Liver (tissue), 3 donors: ENCODE results near the gene ADAMTS7.

Experiments used
- EGR1 ChIP-seq, 2 donors: IDR thresholded peaks; 2 replicates each; pipeline ENCODE4 v1.6.1; 2016 to 2018; ENCODE audit warnings: antibody characterized with exemption in 2 of 2, low read depth in 2 of 2
- SP1 ChIP-seq: IDR thresholded peaks from 2 replicates; pipeline ENCODE4 v1.6.1; 2018; ENCODE audit warnings: antibody characterized with exemption, mild to moderate bottlenecking
- TF ChIP-seq, protein P1 (sequence below): IDR thresholded peaks from 2 replicates; pipeline ENCODE4 v1.6.1; 2016; ENCODE audit warnings: antibody characterized with exemption
- TF ChIP-seq, protein P2 (sequence below): fragments of 150-350 bp; IDR thresholded peaks from 2 replicates; pipeline ENCODE4 v1.5.1; 2017; ENCODE audit warnings: improper control_type of control experiment, low read depth, low read length; ENCODE audit not compliant: missing input control
- donor health status: healthy.
- donor health status: healthy.

GRCh38 chr15:78842519-78842918 lies 31.3 kb upstream of the ADAMTS7 start:
- TF ChIP-seq SP1 (no peak), EGR1 (IDR thresholded peaks at IDR 0.05; ENCODE audit: low read depth in 2 of 2) (no peak)
- TF ChIP-seq, protein P1, sequence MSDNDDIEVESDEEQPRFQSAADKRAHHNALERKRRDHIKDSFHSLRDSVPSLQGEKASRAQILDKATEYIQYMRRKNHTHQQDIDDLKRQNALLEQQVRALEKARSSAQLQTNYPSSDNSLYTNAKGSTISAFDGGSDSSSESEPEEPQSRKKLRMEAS, result no peak
- TF ChIP-seq, protein P2, sequence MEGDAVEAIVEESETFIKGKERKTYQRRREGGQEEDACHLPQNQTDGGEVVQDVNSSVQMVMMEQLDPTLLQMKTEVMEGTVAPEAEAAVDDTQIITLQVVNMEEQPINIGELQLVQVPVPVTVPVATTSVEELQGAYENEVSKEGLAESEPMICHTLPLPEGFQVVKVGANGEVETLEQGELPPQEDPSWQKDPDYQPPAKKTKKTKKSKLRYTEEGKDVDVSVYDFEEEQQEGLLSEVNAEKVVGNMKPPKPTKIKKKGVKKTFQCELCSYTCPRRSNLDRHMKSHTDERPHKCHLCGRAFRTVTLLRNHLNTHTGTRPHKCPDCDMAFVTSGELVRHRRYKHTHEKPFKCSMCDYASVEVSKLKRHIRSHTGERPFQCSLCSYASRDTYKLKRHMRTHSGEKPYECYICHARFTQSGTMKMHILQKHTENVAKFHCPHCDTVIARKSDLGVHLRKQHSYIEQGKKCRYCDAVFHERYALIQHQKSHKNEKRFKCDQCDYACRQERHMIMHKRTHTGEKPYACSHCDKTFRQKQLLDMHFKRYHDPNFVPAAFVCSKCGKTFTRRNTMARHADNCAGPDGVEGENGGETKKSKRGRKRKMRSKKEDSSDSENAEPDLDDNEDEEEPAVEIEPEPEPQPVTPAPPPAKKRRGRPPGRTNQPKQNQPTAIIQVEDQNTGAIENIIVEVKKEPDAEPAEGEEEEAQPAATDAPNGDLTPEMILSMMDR, result no peak
